ENCODE measurements around the gene VSTM1. TPM values are rescaled to one million over a fixed set of nuclear protein-coding genes. Genes with fewer than 3 reads are reported as not detected.

Gene VSTM1
- total RNA-seq, 1 experiment from 2014 or later = not detected

DNA sequence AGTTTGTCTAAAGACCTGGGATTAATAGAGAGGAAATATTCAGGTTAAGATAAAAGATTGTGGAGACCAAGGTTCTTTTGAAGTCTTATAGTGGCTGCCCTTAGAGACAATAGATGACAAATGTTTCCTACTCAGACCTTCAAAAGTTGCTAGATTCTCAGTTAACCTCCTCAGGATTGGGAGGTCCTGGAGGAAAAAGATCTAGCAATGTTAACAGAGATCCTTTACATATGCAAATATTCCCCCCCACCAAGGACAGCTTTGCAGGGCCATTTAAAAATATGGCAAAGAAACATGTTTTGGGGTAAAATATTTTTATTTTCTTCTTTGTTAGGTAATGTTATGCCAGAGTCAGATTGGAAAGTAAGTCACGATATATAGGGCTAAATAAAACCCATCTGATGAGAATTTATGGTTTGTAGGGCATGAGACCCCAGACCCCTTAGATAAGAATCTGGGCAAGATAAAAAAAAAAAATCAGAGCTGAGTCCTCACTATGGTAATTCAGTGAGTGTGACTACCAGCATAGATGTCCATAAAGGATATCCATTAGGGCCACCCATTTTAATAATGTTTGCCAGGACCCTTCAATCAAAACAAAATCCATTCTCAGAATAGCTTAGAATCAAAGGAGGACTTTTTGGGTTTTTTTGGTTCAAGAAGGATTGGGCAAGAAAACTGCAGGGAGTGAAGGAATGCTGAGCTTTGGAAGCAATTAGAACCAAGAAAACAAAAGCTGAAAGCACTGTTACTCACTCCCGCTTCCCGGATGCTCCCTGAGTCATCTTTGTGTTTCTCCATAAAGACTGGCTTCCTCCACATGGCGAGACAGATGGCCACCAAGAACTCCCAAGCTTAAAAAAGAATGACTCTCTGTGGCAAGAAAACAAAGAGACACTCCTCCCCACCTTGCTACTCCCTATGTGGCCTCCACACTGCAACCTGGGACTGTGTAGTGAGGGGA is 28.2 kb downstream of the VSTM1 start:
- H3K36me3 Mint-ChIP-seq = no peaks in the 10 kb centered on the region
- peaks cover 5% of the 10 kb centered on the region for H3K9me3 Mint-ChIP-seq
- POLR2A ChIA-PET = interaction anchor here (0.7 to 1.1 kb wide), 2 partner anchors 167 to 168 kb away, joined by 3 read pairs; partner anchors contain the start of gene MYADM
- TF ChIP-seq EMX1 (CRISPR knock-in tag; IDR thresholded peaks at IDR 0.05) = no peak
- TF ChIP-seq FOXK1 (CRISPR knock-in tag; IDR thresholded peaks at IDR 0.05) = 0 out of 2 replicates have a peak, but pooled peaks have one; percentile 55
- peak overlapping the region; percentile 24 for H3K4me3 Mint-ChIP-seq
- DNase-seq (ENCODE audit: low spot score) = no peak
- no peaks in the 10 kb centered on the region for H3K27me3 Mint-ChIP-seq (ENCODE audit: low read depth)
- peak overlapping the region; percentile 99 for H3K27ac Mint-ChIP-seq
- peaks cover 53% of the 10 kb centered on the region for H3K4me1 Mint-ChIP-seq
- CTCF ChIA-PET = interaction anchor here (0.8 to 2.8 kb wide), 15 partner anchors 11 to 243 kb away, joined by 3 to 16 read pairs (median 3); no protein-coding TSS in a partner anchor
- peak; percentile 71 for ATAC-seq

DNA sequence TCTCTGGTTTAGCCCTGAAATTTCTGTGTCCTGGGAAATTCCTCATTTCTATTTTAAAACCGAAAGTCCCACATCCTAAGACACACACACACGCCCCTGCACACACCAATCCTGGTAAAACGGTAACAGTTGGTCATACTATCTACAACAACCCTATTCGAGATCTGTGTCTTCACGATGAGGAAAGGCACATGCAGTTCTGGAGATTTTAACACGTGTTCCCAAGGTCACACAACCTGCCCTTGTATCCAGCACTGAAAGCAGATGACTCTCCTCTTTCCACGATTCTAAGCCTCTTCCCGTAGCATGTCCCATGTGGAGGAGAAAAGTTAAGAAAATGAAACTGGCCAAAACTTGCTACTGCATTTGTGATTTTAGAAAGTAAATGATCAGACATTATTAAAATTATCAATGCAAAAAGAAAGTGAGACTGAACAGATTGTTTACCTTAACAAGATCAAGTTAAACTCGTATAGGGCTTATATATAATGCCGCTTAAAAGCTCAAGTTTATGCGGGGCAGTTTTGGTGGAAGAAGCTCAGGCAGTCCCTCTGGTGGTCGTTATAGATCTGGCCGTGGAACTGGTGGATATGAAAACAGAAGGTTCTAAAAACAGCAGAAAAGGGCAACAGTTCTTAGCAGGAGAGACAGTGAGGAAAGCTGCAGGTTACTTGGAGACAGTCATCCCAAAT is 32.7 kb downstream of the VSTM1 start:
- DNase-seq (ENCODE audit: low spot score) = no peak
- no peaks in the 10 kb centered on the region for H3K36me3 Mint-ChIP-seq
- TF ChIP-seq, protein P1, sequence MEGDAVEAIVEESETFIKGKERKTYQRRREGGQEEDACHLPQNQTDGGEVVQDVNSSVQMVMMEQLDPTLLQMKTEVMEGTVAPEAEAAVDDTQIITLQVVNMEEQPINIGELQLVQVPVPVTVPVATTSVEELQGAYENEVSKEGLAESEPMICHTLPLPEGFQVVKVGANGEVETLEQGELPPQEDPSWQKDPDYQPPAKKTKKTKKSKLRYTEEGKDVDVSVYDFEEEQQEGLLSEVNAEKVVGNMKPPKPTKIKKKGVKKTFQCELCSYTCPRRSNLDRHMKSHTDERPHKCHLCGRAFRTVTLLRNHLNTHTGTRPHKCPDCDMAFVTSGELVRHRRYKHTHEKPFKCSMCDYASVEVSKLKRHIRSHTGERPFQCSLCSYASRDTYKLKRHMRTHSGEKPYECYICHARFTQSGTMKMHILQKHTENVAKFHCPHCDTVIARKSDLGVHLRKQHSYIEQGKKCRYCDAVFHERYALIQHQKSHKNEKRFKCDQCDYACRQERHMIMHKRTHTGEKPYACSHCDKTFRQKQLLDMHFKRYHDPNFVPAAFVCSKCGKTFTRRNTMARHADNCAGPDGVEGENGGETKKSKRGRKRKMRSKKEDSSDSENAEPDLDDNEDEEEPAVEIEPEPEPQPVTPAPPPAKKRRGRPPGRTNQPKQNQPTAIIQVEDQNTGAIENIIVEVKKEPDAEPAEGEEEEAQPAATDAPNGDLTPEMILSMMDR (IDR thresholded peaks at IDR 0.05) = 0 out of 2 replicates have a peak, but pooled peaks have one; percentile 14
- TF ChIP-seq, protein P2, sequence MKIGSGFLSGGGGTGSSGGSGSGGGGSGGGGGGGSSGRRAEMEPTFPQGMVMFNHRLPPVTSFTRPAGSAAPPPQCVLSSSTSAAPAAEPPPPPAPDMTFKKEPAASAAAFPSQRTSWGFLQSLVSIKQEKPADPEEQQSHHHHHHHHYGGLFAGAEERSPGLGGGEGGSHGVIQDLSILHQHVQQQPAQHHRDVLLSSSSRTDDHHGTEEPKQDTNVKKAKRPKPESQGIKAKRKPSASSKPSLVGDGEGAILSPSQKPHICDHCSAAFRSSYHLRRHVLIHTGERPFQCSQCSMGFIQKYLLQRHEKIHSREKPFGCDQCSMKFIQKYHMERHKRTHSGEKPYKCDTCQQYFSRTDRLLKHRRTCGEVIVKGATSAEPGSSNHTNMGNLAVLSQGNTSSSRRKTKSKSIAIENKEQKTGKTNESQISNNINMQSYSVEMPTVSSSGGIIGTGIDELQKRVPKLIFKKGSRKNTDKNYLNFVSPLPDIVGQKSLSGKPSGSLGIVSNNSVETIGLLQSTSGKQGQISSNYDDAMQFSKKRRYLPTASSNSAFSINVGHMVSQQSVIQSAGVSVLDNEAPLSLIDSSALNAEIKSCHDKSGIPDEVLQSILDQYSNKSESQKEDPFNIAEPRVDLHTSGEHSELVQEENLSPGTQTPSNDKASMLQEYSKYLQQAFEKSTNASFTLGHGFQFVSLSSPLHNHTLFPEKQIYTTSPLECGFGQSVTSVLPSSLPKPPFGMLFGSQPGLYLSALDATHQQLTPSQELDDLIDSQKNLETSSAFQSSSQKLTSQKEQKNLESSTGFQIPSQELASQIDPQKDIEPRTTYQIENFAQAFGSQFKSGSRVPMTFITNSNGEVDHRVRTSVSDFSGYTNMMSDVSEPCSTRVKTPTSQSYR (CRISPR knock-in tag; IDR thresholded peaks at IDR 0.05) = no peak
- peak; percentile 19; the same call in 1 of the 2 replicates for ATAC-seq
- H3K9me3 Mint-ChIP-seq = no peaks in the 10 kb centered on the region
- peaks cover 46% of the 10 kb centered on the region for H3K4me1 Mint-ChIP-seq
- no peak overlapping the region for H3K4me3 Mint-ChIP-seq
- H3K27ac Mint-ChIP-seq = peak overlapping the region; percentile 83
- ChIA-PET POLR2A (interaction anchor here (1.0 kb wide), 1 partner anchor 51 kb away, joined by 3 read pairs; no protein-coding TSS in a partner anchor), CTCF (interaction anchor here (0.7 to 3.0 kb wide), 38 partner anchors 10 to 667 kb away, joined by 3 to 68 read pairs (median 5); partner anchors contain the start of genes CACNG6, CNOT3, NDUFA3 and PRKCG)
- no peaks in the 10 kb centered on the region for H3K27me3 Mint-ChIP-seq (ENCODE audit: low read depth)

DNA sequence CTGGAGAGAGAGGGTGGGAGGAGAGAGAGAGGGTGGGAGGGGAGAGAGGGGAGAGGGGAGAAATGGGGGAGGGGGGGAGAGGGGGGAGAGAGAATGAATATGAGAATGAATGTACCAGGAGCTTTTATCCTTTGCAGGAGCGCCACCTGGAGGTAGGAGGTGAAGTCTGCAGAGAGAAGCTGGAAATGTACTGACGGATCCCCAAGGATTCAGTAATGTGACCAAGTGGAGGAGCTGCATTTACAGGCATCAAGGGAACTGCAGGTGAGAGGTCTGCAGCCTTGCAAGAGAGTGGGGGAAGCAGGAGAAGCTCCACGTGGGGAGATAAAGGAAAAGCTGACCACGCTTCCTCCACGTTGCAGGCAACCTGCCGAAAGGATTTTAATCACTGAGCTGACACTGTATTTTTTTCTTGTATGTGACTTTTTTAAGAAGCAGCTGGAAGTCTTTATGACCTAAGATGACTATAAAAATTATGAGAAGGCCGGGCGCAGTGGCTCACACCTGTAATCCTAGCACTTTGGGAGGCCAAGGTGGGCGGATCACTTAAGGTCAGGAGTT is 33.7 kb downstream of the VSTM1 start:
- TF ChIP-seq, protein P1 (IDR thresholded peaks at IDR 0.05) = peak; percentile 79
- no peak for TF ChIP-seq GRHL2 (CRISPR knock-in tag; IDR thresholded peaks at IDR 0.05; ENCODE audit: insufficient replicate concordance, severe bottlenecking)
- TF ChIP-seq, protein P3, sequence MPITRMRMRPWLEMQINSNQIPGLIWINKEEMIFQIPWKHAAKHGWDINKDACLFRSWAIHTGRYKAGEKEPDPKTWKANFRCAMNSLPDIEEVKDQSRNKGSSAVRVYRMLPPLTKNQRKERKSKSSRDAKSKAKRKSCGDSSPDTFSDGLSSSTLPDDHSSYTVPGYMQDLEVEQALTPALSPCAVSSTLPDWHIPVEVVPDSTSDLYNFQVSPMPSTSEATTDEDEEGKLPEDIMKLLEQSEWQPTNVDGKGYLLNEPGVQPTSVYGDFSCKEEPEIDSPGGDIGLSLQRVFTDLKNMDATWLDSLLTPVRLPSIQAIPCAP (CRISPR knock-in tag; IDR thresholded peaks at IDR 0.05) = no peak
- TF ChIP-seq, protein P4, sequence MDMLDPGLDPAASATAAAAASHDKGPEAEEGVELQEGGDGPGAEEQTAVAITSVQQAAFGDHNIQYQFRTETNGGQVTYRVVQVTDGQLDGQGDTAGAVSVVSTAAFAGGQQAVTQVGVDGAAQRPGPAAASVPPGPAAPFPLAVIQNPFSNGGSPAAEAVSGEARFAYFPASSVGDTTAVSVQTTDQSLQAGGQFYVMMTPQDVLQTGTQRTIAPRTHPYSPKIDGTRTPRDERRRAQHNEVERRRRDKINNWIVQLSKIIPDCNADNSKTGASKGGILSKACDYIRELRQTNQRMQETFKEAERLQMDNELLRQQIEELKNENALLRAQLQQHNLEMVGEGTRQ (CRISPR knock-in tag; IDR thresholded peaks at IDR 0.05) = 0 out of 2 replicates have a peak, but pooled peaks have one; percentile 11
- no peak for TF ChIP-seq ZNF671 (CRISPR knock-in tag; IDR thresholded peaks at IDR 0.05)
- TF ChIP-seq, protein P5, sequence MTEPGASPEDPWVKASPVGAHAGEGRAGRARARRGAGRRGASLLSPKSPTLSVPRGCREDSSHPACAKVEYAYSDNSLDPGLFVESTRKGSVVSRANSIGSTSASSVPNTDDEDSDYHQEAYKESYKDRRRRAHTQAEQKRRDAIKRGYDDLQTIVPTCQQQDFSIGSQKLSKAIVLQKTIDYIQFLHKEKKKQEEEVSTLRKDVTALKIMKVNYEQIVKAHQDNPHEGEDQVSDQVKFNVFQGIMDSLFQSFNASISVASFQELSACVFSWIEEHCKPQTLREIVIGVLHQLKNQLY (CRISPR knock-in tag; IDR thresholded peaks at IDR 0.05) = no peak
- TF ChIP-seq FOXP1 (CRISPR knock-in tag; IDR thresholded peaks at IDR 0.05; ENCODE audit: borderline replicate concordance) = no peak
- no peaks in the 10 kb centered on the region for H3K27me3 Mint-ChIP-seq (ENCODE audit: low read depth)
- H3K4me3 Mint-ChIP-seq = no peak overlapping the region
- peak; percentile 86 for DNase-seq (ENCODE audit: low spot score)
- CTCF ChIA-PET = interaction anchor here (0.6 to 3.0 kb wide), 93 partner anchors 9 to 666 kb away, joined by 3 to 68 read pairs (median 6); partner anchors contain the start of genes CACNG6, CNOT3, LENG1 and MBOAT7
- no peaks in the 10 kb centered on the region for H3K36me3 Mint-ChIP-seq
- POLR2A ChIA-PET = interaction anchor here (1.1 to 1.3 kb wide), 3 partner anchors 49 to 137 kb away, joined by 3 to 9 read pairs (median 6); no protein-coding TSS in a partner anchor
- H3K27ac Mint-ChIP-seq = peak overlapping the region; percentile 75
- ATAC-seq = peak; percentile 90
- no peaks in the 10 kb centered on the region for H3K9me3 Mint-ChIP-seq
- peaks cover 36% of the 10 kb centered on the region for H3K4me1 Mint-ChIP-seq
